Parietal lobe (tissue), 2 donors: ENCODE measurements around the gene UBN2. TPM values are rescaled to one million over a fixed set of nuclear protein-coding genes. Genes with fewer than 3 reads are reported as not detected.

Source experiments
- small RNA-seq: library from RNA; depleted of rRNA; stranded (forward); fragments of <200 nt; gene quantifications from one replicate; pipeline ENCODE3, GENCODE V24; 2014; ENCODE audit warnings: low replicate concordance
- total RNA-seq: library from RNA; depleted of rRNA; stranded (reverse); fragments of >200 nt; gene quantifications from one replicate; pipeline ENCODE4 v1.2.3, GENCODE V29; 2014

Gene UBN2
- 52.9 TPM for total RNA-seq

GRCh38 chr7:139230774-139231512 lies at the start of gene UBN2:
Gene UBN2 (plus strand): TSS chr7:139231237. CDS start chr7:139231485, 248 bp downstream.

DNA sequence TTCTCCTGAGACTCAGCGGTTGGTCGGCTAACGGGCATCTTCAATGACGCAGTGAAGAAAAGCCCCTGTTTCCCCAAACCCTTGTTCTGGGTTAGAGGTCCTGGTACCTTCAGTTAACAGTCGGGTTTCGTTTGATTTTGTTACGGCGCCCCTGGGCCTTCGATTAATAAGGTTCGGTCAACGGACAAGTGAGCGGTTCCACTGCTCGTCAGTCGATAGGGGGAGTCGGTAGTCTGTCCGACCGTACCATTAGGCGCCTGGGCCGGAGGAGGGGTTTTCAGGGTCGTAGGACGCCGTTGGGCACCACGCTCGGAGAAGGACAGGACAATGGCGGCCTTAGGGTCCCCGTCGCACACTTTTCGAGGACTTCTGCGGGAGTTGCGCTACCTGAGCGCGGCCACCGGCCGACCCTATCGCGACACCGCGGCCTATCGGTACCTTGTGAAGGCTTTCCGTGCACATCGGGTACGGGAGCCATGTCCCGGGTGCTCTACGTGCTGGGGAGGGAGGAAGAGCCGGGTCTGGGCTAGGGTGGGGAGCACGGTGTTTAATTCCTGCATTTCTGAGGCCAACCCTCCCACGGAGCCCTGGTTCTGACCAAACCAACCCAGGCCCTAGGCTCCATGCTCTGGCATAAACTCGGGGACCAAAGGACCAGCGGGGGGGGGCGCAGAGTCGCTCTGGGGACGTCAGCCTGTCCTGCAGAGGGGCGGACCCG lies 110.2 kb downstream of the UBN2 start, which contains the start of gene FMC1:
Gene FMC1, plus strand, starts transcription at position 280 of the 718 bp plus-strand sequence. Its CDS starts 48 bp downstream, at position 328.

Small RNA genes lying within 50 kb of the gene (small RNA-seq; reads per million reads assigned to genes)
- gene AC009220.1: not detected
- gene RNU6-206P: not detected

Other genes starting within 250 kb of the UBN2 start
- gene KIAA1549, start 249.8 kb upstream of the UBN2 start, total RNA-seq: 57.9 TPM
- 16.0 TPM for gene ZC3HAV1L, start 195.2 kb upstream of the UBN2 start, total RNA-seq
- gene ZC3HAV1, start 121.5 kb upstream of the UBN2 start, total RNA-seq: 4.7 TPM
- 7.2 TPM for gene FMC1, start 110.1 kb downstream of the UBN2 start, total RNA-seq
- 88.3 TPM for gene LUC7L2, start 128.7 kb downstream of the UBN2 start, total RNA-seq